NCI-H2171 treated with DMSO at 0.1 percent for 48 hours (cell line): ENCODE results near the gene TCEA2.
A peak's percentile ranks its signal among the peaks of the same experiment; 100 is the strongest.

Experiments used
- DNase-seq: peaks from one replicate; lab custom pipeline; 2025; lab: John Stamatoyannopoulos, UW

The TCEA2 gene

GRCh38 chr20:64093013-64093503, 30.1 kb downstream of the TCEA2 start:
- DNase-seq = peak; percentile 36

DNA sequence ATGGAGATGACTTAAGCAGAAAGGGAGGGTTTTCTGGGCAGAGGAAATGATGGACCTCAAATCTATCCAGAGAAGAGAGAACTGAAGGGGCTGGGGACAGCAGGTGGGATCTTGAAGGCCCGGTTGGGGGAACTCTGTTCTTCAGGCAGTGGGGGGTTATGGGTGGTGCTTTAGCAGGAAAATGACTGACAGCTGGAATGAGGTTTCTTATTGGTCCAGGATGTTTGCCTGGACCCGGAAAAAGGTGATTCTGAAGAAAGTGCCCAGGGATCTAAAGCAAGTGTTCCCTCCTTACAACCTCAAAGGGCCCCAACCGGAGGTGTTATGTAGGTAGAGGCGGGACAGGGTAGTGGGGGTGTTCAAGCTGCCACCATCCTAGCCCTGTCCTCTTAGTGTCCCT, 32.5 kb downstream of the TCEA2 start:
- DNase-seq = no peak

GRCh38 chr20:64095927-64096326, 32.9 kb downstream of the TCEA2 start:
- no peak for DNase-seq

DNA sequence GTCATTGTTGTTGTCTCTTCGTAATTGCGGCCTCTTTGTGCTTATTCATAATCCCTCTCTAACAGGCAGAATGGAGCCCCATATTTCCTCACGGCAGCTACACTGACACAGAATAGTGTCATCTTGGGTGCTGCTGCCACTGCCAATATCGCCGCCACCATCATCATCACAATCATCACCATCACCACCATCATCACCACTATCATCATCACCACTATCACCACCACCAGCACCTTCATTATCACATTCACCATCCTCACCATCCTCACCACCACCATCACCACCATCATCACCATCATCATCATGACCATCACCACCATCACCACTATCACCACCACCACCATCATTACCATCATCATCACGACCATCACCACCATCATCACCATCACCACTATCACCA, 33.5 kb downstream of the TCEA2 start:
- no peak for DNase-seq

DNA sequence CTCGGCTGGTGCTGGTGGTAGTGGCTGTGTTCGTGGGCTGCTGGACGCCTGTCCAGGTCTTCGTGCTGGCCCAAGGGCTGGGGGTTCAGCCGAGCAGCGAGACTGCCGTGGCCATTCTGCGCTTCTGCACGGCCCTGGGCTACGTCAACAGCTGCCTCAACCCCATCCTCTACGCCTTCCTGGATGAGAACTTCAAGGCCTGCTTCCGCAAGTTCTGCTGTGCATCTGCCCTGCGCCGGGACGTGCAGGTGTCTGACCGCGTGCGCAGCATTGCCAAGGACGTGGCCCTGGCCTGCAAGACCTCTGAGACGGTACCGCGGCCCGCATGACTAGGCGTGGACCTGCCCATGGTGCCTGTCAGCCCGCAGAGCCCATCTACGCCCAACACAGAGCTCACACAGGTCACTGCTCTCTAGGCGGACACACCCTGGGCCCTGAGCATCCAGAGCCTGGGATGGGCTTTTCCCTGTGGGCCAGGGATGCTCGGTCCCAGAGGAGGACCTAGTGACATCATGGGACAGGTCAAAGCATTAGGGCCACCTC, 35.5 kb downstream of the TCEA2 start:
- DNase-seq = no peak

DNA sequence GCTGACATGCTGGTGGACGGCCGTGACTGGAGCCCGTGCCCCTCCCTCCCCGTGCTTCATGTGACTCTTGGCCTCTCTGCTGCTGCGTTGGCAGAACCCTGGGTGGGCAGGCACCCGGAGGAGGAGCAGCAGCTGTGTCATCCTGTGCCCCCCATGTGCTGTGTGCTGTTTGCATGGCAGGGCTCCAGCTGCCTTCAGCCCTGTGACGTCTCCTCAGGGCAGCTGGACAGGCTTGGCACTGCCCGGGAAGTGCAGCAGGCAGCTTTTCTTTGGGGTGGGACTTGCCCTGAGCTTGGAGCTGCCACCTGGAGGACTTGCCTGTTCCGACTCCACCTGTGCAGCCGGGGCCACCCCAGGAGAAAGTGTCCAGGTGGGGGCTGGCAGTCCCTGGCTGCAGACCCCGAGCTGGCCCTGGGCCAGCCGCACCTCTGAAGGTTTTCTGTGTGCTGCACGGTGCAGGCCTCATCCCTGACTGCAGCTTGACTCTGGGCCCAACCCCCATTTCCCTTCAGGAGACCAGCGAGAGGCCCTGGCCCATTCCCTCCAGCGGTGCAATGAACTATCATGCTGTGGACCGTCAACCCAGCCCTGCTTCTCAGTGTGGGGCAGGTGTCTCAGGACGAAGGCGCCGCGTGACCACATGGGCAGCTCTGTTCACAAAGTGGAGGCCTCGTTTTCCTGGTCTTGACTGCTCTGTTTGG, 36.2 kb downstream of the TCEA2 start:
- peak; percentile 43 for DNase-seq

GRCh38 chr20:64099880-64100565, 37.0 kb downstream of the TCEA2 start:
- DNase-seq = peak; percentile 99

GRCh38 chr20:64100566-64100888, 37.5 kb downstream of the TCEA2 start:
- no peak for DNase-seq

GRCh38 chr20:64100946-64101688, 38.1 kb downstream of the TCEA2 start:
- no peak for DNase-seq

GRCh38 chr20:64101731-64102621, 39.0 kb downstream of the TCEA2 start:
- DNase-seq = peak; percentile 68

GRCh38 chr20:64102647-64103354, 39.8 kb downstream of the TCEA2 start:
- peak; percentile 88 for DNase-seq

- DNase-seq = no peak
Observed at GRCh38 chr20:64103871-64104666, 41.1 kb downstream of the TCEA2 start.

DNA sequence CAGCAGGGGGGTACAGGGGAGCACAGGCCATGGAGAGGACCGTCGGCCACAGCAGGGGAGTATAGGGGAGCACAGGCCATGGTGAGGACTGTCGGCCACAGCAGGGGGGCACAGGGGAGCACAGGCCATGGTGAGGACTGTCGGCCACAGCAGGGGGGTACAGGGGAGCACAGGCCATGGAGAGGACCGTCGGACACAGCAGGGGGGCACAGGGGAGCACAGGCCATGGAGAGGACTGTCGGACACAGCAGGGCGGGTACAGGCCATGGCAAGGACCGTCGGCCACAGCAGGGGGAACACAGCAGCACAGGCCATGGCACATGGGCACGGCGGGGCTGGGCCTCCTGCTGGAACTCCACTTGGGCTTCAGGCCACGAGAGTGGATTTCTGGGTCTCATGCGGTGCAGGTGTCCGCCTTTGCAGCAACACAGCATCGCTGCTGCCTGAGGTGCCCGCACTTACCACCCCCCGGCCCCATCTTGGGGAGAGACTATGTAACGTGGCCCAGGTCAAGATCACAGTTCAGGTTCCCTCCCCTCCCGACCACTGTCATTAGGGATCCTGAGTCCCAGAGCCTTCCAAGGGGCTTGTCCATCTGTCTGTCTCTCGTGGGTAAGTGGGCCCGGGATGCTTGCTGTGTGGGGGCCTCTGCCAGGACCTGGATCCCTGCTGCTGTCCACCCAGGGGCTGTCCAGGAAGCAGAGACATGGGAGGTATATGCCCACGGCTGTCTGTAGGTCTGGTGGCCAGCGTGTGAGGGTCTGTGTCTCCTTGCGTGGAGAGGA, 41.9 kb downstream of the TCEA2 start:
- DNase-seq = no peak

GRCh38 chr20:64105846-64106434, 42.9 kb downstream of the TCEA2 start:
- no peak for DNase-seq

- no peak for DNase-seq
Observed at GRCh38 chr20:64106435-64106961, 43.5 kb downstream of the TCEA2 start.

DNA sequence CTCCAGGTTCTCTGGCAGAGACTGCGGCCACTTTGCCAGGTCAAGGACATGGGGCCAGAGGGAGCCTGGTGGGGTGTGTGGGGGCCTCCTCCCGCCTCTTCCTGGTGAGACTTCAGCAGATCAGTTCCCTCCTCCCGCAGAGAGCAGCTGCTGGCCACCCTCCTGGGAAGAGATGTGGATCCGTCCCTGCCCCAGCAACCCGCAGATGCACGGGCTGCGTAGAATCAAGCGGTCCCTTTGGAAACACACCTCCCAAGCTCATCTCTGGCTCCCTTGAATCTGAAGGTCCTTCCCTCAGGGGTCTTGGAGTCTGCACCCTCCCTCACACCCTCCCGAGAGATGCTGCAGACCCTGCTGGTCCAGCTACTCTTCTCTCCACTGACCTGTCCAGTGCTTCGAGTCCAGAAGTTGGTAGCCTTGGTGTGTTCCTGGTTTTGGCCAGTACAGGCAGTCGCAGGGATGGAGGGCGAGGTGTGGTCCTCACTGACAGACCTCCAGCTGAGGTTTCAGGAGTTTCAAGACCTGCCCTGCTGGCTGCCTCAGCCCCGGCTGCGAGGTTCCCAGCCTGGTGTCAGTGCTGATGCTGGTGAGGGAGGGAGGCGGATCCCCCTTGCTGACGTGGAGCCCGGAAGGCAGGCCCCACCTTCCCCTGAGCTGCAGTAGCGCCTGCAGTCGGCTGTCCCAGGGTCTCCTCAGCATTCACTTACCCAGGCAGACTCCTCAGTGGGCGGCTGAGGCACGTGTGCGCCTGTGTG, 44.2 kb downstream of the TCEA2 start, which contains the start of gene NPBWR2:
NPBWR2 (minus strand) TSS at position 585 of the 755 bp plus-strand sequence. CDS start 734 bp downstream, outside the sequence.
- no peak for DNase-seq

DNA sequence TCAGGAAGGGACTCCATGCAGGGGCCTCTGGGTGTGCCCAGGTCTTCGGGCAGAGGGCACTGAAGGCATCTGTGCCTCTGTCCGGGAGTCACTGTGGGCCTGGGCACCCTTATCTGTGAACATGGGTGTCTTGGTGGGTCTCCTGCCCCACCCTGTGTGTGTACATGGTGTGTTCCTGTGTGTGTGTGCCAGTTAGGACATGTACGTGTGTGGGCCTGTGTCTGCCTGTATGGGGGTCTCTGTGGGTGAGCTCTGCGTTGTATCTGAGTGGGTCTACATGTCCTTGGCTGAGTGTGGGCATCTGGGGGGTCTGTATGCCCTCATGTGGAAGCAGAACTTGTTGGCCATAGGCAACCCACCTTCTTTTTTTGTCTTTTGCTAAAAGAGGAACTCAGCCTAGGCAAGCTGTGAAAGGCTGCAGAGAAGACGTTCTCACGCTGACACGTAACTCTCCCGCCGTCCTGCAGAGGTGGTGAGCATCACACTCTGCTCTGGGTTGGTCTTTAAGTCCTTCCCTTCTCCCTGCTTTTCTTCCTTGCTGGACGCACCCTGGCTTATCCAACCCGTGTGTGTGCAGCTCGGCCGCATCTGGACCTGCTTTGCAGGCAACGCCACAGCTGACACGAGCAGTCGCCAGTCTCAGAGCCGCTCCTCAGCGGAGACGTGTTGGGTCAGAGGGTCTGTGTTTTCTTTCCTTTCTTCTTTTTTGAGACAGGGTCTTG, 44.9 kb downstream of the TCEA2 start:
- DNase-seq = no peak
